T-cell (primary cell): Measurements from ENCODE around the gene DPY19L1. TPM values are rescaled to one million over a fixed set of nuclear protein-coding genes. Genes with fewer than 3 reads are reported as not detected.

Experiments
- total RNA-seq, 35 experiments: library from RNA in 6 of 35; stranded (reverse) in 6 of 35; fragments of 120-200 nt in 1 of 35; gene quantifications; one replicate each; pipeline versions ENCODE4 v1.2.1 to v1.2.4 and lab custom pipeline; 2013 to 2026

Gene DPY19L1
- total RNA-seq, 5 donors from 2014 or later (not counting 1 experiment from before 2014, with no cell fraction given): 6.6 to 10.5 (median 10.3) TPM

Other genes starting within 250 kb of the DPY19L1 start
- under 1 TPM in 4 of 5 donors, not detected in 1; 0.19 to 0.70 (median 0.30) TPM for gene TBX20, start 216.6 kb upstream of the DPY19L1 start, total RNA-seq